Ishikawa (cell line): ENCODE data around the gene ISOC2.

ENCODE experiments used
- CEBPB ChIP-seq: IDR thresholded peaks from 2 replicates; pipeline ENCODE4 v1.6.1; 2012
- CREB1 ChIP-seq: IDR thresholded peaks from 2 replicates; pipeline ENCODE4 v1.6.1; 2012; ENCODE audit warnings: low read depth
- EGR1 ChIP-seq: IDR thresholded peaks from 2 replicates; pipeline ENCODE4 v1.6.1; 2012
- EP300 ChIP-seq: IDR thresholded peaks from 2 replicates; pipeline ENCODE4 v1.6.1; 2012; ENCODE audit warnings: borderline replicate concordance
- FOXM1 ChIP-seq: IDR thresholded peaks from 2 replicates; pipeline ENCODE4 v1.6.1; 2012; ENCODE audit warnings: low read depth, borderline replicate concordance
- MAX ChIP-seq: IDR thresholded peaks from 2 replicates; pipeline ENCODE4 v1.6.1; 2012
- NFIC ChIP-seq: IDR thresholded peaks from 2 replicates; pipeline ENCODE4 v1.6.1; 2012
- RAD21 ChIP-seq: IDR thresholded peaks from 2 replicates; pipeline ENCODE4 v1.6.1; 2012; ENCODE audit warnings: low read depth
- TAF1 ChIP-seq: IDR thresholded peaks from 2 replicates; pipeline ENCODE4 v1.6.1; 2012; ENCODE audit warnings: low read depth, mild to moderate bottlenecking
- TCF12 ChIP-seq: IDR thresholded peaks from 2 replicates; pipeline ENCODE4 v1.6.1; 2012; ENCODE audit warnings: low read depth
- TEAD4 ChIP-seq: IDR thresholded peaks from 2 replicates; pipeline ENCODE4 v1.6.1; 2012
- YY1 ChIP-seq: IDR thresholded peaks from 2 replicates; pipeline ENCODE4 v1.6.1; 2012; ENCODE audit warnings: low read depth
- ZBTB7A ChIP-seq: IDR thresholded peaks from 2 replicates; pipeline ENCODE4 v1.6.1; 2012; ENCODE audit warnings: low read depth
- TF ChIP-seq, protein P1 (sequence below): IDR thresholded peaks from 2 replicates; pipeline ENCODE4 v1.6.1; 2012
- TF ChIP-seq, protein P2 (sequence below): IDR thresholded peaks from 2 replicates; pipeline ENCODE4 v1.6.1; 2012; ENCODE audit warnings: low read depth, mild to moderate bottlenecking

Gene ISOC2

GRCh38 chr19:55497763-55498162 lies 36.3 kb upstream of the ISOC2 start:
- no peak for TF ChIP-seq EGR1
- no peak for TF ChIP-seq YY1
- no peak for TF ChIP-seq CEBPB
- TF ChIP-seq EP300: no peak
- no peak for TF ChIP-seq ZBTB7A

DNA sequence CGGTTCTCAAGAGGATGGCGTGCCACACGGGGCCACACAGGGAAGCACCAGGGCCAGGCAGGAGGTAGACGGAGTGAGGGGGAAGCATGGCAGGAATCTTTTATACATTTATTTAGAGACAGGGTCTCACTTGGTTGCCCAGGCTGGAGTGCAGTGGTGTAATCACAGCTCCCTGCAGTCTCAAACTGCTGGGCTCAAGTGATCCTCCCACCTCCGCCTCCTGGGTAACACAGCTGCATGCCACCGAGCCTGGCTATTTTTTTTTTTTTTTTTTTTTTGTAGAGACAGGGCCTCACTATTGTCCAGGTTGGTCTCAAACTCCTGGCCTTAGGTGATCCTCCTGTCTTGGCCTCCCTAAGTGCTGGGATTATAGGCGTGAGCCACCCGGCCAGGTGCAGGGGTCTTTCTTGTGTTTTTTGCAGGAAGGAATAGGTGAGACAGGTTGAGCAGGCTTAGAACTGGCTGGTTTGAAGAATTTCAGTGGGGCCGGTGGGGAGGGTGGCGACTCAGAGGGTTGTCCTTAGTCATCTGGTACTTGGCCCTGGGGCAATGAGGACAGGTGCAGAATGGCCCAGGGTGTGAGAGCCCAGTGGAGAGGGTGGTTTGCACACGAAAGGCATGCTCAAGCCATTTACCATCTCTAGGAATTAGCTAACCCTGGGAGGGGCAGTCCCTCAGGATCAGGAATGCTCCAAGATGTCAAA lies 34.4 kb upstream of the ISOC2 start:
- no peak for TF ChIP-seq EP300
- no peak for TF ChIP-seq MAX
- no peak for TF ChIP-seq NFIC
- no peak for TF ChIP-seq TCF12
- no peak for TF ChIP-seq FOXM1
- TF ChIP-seq ZBTB7A: no peak

DNA sequence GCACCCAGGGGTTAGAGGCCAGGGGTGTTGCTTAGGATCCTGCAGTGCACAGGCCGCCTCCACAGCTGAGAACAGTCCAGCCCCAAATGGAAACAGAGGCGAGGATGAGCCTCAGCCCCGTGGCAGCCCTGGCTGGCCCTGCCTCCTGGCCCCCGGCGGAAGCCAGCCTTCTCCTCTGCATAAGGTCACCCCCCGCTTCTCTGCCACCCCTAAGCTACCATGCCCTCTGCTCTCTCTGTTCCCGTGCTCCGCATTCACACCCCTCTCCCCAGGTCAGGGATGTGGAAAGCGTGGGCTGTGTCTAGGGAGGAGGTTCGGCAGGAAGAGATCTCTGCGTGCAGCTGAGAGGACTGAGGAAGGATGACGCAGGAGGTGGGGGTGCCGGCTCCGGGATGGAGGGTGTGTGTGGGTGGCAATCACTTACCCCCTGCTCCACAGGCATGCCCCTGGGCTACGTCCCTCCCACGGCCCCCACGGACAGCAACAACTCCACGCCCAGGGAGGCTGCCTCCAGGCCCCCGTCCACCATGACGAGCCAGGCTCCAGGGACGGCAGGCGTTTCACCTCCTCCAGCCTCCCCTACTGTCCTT lies 32.8 kb upstream of the ISOC2 start:
- no peak for TF ChIP-seq EGR1
- TF ChIP-seq TEAD4: no peak
- TF ChIP-seq, protein P1, sequence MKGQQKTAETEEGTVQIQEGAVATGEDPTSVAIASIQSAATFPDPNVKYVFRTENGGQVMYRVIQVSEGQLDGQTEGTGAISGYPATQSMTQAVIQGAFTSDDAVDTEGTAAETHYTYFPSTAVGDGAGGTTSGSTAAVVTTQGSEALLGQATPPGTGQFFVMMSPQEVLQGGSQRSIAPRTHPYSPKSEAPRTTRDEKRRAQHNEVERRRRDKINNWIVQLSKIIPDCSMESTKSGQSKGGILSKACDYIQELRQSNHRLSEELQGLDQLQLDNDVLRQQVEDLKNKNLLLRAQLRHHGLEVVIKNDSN: no peak
- TF ChIP-seq MAX: no peak
- TF ChIP-seq YY1: no peak
- no peak for TF ChIP-seq CREB1
- TF ChIP-seq, protein P2, sequence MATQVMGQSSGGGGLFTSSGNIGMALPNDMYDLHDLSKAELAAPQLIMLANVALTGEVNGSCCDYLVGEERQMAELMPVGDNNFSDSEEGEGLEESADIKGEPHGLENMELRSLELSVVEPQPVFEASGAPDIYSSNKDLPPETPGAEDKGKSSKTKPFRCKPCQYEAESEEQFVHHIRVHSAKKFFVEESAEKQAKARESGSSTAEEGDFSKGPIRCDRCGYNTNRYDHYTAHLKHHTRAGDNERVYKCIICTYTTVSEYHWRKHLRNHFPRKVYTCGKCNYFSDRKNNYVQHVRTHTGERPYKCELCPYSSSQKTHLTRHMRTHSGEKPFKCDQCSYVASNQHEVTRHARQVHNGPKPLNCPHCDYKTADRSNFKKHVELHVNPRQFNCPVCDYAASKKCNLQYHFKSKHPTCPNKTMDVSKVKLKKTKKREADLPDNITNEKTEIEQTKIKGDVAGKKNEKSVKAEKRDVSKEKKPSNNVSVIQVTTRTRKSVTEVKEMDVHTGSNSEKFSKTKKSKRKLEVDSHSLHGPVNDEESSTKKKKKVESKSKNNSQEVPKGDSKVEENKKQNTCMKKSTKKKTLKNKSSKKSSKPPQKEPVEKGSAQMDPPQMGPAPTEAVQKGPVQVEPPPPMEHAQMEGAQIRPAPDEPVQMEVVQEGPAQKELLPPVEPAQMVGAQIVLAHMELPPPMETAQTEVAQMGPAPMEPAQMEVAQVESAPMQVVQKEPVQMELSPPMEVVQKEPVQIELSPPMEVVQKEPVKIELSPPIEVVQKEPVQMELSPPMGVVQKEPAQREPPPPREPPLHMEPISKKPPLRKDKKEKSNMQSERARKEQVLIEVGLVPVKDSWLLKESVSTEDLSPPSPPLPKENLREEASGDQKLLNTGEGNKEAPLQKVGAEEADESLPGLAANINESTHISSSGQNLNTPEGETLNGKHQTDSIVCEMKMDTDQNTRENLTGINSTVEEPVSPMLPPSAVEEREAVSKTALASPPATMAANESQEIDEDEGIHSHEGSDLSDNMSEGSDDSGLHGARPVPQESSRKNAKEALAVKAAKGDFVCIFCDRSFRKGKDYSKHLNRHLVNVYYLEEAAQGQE: no peak
- TF ChIP-seq TAF1: no peak

GRCh38 chr19:55493645-55494171 lies 32.3 kb upstream of the ISOC2 start:
- no peak for TF ChIP-seq CEBPB
- no peak for TF ChIP-seq YY1
- no peak for TF ChIP-seq TEAD4

GRCh38 chr19:55493052-55493644 lies 31.7 kb upstream of the ISOC2 start:
- TF ChIP-seq YY1 (no peak), CREB1 (no peak), MAX (no peak), TEAD4 (no peak), TCF12 (no peak), RAD21 (no peak), EGR1 (no peak), NFIC (no peak), FOXM1 (no peak), CEBPB (no peak)
- TF ChIP-seq, protein P2: no peak
- TF ChIP-seq, protein P1: no peak

DNA sequence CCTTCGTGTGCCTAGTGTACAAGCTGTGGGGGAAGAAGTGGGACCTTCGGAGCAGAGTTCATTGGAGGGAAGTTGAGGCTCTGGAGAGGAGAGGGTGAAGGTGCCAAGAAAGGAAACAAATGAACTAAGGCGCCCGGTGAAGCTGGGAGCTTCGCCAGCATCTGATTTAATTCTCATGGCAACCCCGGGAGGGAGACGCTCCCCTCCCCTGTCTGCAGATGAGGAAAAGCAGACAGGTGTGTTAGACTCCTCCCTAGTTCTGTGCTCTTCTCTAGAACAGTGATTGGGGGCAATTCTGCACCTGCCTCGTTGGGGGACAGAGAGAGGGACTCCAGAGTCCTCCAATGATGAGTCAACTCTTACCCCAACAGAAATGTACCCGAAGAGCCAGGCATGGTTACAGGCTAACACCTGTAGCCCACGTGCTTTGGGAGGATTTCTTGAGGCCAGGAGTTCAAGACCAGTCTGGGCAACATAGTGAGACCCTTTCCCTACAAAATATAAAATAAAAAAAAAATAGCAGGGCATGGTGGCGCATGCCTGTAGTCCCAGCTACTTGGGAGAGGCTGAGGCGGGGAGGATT lies 31.0 kb upstream of the ISOC2 start:
- no peak for TF ChIP-seq CEBPB
- TF ChIP-seq, protein P1: no peak
- no peak for TF ChIP-seq EP300
- no peak for TF ChIP-seq TAF1
- TF ChIP-seq RAD21: no peak
